Measurements from ENCODE around the gene ADH5.
A peak's percentile ranks its signal among the peaks of the same experiment; 100 is the strongest.
"Not testable (repeated sequence)": the region's sequence is repeated elsewhere in the genome, so short reads cannot be mapped to it uniquely, and the experiment has no call there.

The ADH5 gene

GRCh38 chr4:99088481-99089365 lies at the start of gene ADH5:
ADH5 (minus strand) TSS chr4:99088788; CDS start chr4:99088700, 88 bp downstream.
- DNase-seq = peak; percentile 74

GRCh38 chr4:99136329-99136728 lies 47.7 kb upstream of the ADH5 start:
- no peak for DNase-seq

- DNase-seq = no peak
These were observed 47.1 kb upstream of the ADH5 start for GRCh38 chr4:99135541-99136162.

- no peak for DNase-seq
These were observed 46.0 kb upstream of the ADH5 start for GRCh38 chr4:99134586-99134985.

GRCh38 chr4:99131378-99131777 lies 42.8 kb upstream of the ADH5 start:
- no peak for DNase-seq

DNA sequence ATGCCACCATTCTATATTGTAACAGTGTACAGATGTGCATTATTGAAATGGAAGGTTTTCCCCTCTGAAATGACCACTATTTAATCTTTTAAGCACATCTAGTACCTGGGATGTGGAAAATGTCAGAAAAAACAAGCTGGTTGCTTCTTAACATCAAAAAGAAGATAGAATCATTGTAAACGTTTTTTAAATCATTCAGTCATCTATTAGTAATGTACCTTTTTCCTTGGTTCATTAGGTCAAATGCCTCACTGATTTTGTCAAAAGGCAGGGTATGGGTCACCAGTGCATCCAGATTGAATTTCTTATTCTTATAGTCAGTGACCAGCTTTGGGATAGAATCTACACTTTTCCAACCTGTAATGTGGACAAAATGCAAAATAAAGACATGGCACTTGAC lies 37.8 kb upstream of the ADH5 start:
- DNase-seq = no peak

- no peak for DNase-seq
These were observed 32.4 kb upstream of the ADH5 start for GRCh38 chr4:99121008-99121407.

DNA sequence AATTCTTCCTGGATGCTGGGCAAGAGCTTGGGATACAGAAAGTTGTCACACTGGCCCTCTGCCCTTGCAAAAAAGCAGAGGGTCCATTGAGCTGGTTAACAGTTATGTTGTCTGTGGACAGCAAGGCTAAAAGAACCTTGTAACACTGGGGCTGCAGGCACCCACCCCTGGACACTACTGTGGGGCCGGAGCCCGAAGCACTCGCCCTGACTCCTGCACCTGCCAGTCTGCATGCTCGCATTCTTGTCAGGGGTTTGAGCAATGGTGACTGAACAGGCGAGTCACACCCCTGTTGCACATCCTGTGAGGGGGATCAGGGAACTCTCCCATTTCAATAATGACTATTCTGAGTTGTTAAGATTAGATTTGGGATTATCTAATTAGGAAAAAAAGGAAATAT lies 31.9 kb upstream of the ADH5 start:
- no peak for DNase-seq

DNA sequence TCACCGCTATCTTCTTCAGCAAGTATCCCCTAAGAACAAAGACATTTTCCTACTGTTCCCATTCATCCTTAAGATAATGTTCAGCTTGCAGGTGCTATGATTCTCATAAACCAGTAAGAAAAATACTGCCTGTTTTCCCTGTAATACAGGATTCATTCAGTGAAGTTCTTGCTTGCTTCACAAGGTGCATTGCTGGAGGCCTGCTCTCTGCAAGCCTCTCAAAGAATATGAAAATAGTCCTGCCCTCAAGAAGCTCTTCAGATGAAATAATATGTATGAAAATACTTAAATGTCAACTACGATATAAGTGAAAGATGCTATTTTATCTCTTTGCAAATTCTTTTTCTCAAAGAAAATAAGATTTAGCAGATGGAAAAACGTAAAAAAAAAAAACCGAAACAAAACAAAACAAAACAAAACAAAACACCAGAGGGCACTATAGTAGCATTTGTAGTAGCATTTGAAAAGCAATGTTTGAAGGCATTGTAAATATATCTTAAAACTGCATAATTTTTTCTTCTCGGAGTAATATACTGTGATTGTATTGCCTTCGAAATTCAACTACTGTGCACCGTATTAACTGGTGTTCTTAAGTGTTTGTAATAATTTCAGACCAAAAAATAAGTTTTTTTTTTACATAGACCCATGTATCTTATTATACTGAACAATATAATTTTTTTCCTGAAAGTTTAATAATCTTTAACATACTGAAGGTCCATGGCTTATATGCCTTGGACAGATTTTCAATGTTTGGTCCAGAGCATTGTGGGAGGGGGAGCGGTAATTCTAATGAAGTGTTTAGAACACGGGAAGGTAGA lies 29.5 kb upstream of the ADH5 start:
- DNase-seq = peak; percentile 7

DNA sequence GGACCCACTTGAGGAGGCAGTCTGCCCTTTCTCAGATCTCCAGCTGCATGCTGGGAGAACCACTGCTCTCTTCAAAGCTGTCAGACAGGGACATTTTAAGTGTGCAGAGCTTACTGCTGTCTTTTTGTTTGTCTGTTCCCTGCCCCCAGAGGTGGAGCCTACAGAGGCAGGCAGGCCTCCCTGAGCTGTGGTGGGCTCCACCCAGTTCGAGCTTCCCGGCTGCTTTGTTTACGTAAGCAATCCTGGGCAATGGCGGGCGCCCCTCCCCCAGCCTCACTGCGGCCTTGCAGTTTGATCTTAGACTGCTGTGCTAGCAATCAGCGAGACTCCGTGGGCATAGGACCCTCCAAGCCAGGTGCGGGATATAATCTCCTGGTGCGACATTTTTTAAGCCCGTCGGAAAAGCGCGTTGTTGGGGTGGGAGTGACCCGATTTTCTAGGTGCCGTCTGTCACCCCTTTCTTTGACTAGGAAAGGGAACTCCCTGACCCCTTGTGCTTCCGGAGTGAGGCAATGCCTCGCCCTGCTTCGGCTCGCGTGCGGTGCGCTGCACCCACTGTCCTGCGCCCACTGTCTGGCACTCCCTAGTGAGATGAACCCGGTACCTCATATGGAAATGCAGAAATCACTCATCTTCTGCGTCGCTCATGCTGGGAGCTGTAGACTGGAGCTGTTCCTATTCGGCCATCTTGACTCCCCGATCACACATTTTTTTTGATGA lies 28.7 kb upstream of the ADH5 start:
- not testable (repeated sequence) for DNase-seq

DNA sequence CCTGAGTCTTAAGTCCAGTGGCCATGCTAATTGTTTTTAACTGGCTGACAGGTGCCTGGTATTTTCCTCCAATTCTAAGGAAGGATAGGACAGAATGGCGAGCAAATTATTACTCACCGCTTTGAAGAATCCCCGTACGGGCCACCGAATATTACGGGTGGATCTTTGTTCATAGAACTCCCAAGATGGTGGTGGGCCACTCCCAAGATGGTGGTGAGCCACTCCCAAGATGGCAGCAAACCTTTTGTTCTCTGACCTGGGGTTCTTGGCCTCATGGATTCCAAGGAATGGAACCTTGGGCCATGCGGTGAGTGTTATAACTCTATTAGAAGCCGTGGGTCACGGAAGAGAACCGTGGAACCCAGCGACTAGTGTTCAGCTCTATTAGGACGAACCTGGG lies 20.7 kb upstream of the ADH5 start:
- DNase-seq = not testable (repeated sequence)

DNA sequence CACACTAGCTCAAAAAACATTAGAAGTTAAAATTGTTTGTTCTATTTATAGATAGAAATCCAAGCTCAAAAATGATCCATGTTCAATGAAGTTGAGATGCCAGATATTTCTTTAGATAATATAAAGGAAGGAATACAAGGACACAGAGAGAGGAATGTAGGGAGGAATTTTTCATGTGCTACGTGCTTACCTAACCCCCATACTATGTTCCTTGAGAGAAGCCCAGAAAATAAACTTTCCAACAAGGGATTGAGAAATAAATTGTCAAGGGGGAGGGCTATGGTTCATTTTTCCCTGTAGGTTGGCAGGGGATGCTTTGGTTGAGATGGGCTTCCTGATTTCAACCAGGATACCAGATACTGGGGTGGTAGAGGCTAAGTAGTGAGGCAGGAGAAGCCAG lies 15.6 kb upstream of the ADH5 start:
- DNase-seq = no peak

GRCh38 chr4:99103166-99103565 lies 14.6 kb upstream of the ADH5 start:
- DNase-seq = no peak

GRCh38 chr4:99102634-99103033 lies 14.0 kb upstream of the ADH5 start:
- DNase-seq = no peak

- DNase-seq = no peak
These were observed 12.3 kb upstream of the ADH5 start for GRCh38 chr4:99100876-99101275.

DNA sequence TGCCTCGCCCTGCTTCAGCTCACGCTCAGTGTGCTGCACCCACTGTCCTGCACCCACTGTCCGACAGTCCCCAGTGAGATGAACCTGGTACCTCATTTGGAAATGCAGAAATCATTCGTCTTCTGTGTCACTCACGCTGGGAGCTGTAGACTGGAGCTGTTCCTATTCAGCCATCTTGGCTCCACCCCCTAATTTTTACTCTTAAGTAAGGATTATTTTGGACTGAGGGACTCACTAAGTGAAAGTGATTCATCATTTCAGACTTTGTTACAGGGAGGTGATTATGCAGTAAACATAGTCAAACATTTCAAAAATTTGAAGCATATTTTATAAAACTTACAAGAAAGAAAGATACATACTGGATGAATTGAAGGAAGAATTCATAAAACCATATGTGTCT lies 11.2 kb upstream of the ADH5 start:
- DNase-seq = not testable (repeated sequence)

- DNase-seq = no peak
These were observed 10.7 kb upstream of the ADH5 start for GRCh38 chr4:99099311-99099710.

- not testable (repeated sequence) for DNase-seq
These were observed 3.3 kb upstream of the ADH5 start for GRCh38 chr4:99091841-99092240.

DNA sequence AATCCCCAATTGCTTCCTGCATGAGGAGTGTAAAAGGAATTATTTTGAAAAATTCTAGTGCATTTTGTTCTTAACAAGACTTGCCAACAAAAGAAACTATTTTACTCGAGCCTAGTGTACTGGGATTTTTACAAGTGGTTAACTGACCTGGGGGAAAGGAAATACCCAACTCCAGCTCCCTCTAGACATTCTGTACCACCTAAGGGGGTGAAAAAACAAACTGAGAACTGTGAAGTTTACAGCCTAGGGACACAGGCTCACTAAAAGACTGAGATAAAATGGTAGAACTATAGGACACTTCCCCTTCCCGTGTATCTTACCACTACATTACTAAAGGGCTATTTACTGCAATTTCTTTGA lies 2.6 kb upstream of the ADH5 start:
- no peak for DNase-seq

GRCh38 chr4:99090481-99091215 lies 2.1 kb upstream of the ADH5 start:
- DNase-seq = no peak

DNA sequence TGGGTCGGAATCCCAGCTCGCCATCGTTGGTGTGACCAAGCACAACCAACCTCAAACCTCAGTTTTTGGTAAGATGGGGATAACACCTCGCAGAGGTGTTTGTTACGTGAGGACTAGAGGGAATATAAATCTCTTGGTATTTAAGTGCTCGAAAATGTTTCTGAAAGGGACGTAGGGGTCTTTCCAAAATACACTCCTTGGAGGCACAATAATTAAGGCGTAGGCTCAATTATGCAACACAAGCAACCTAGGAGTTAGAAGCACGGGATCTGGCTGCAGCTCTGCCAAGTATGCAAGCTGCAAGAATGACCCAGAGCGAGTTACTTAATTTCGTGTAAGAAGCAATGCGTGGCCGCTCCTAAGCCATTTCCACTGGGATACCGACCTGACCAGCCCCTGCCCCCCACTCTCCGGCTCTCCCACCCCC lies 552 bp downstream of the ADH5 start:
- no peak for DNase-seq

DNA sequence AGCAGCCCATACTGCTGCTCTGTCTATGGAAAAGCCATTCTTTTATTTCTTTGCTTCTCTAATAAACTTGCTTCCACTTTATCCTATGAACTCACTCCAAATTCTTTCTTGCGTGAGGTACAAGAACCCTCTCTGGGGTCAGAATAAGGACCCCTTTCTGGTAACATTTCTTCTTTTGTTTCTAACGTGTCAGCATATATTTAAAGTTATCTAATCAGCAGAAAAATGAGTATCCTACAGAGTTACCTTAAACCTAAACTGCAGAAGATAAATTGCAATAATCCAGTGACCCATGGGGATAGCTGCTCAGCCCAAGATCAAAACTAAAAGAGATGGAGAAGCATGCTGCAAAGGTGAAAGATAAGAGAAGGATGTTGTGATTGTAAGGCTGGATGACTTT lies 4.0 kb downstream of the ADH5 start:
- no peak for DNase-seq

Data from NCI-H510A treated with DMSO at 0.1 percent for 48 hours (cell line).